ENCODE data around the gene IDI2.

- TF ChIP-seq CTCF (IDR thresholded peaks at IDR 0.05 in 4 of 5, conservative IDR thresholded peaks at IDR 0.05 in 1 of 5) (no peak), POLR2A (IDR thresholded peaks at IDR 0.05) (no peak)
Observed at GRCh38 chr10:1003884-1004670, 21.6 kb downstream of the IDI2 start.
